T-helper 17 cell (primary cell): Measurements from ENCODE around the gene CYP3A5. TPM values are rescaled to one million over a fixed set of nuclear protein-coding genes. Genes with fewer than 3 reads are reported as not detected.
A peak's percentile ranks its signal among the peaks of the same experiment; 100 is the strongest.

Source experiments
- ATAC-seq: fragments of 150-1000 bp; cut with Tn5 transposase; 2 replicates; pipeline ENCODE4 v1.10.0; 2021; ENCODE audit warnings: mild to moderate bottlenecking, moderate library complexity
- DNase-seq, 3 donors: peaks; one replicate each; pipeline versions ENCODE4 v3.0.0 to v3.0.0-alpha.2; 2020 to 2021
- H3K9me3 ChIP-seq: one replicate; pipeline ENCODE4 v1.7.0; 2013; ENCODE audit warnings: low read length, mild to moderate bottlenecking; ENCODE audit not compliant: control insufficient read depth, poor library complexity, severe bottlenecking
- H3K27ac Mint-ChIP-seq: one replicate; pipeline ENCODE4 v1.8.0; 2022; ENCODE audit warnings: mild to moderate bottlenecking, moderate library complexity, mixed read lengths
- H3K27me3 Mint-ChIP-seq: one replicate; pipeline ENCODE4 v1.8.0; 2022; ENCODE audit warnings: mixed read lengths
- H3K36me3 Mint-ChIP-seq: one replicate; pipeline ENCODE4 v1.8.0; 2022; ENCODE audit warnings: low read depth, mixed read lengths
- H3K4me1 Mint-ChIP-seq: one replicate; pipeline ENCODE4 v1.8.0; 2022; ENCODE audit warnings: mild to moderate bottlenecking, mixed read lengths
- H3K4me3 Mint-ChIP-seq: one replicate; pipeline ENCODE4 v1.8.0; 2022; ENCODE audit warnings: mild to moderate bottlenecking, moderate library complexity, mixed read lengths
- total RNA-seq, 4 donors: library from RNA in 2 of 4; stranded (reverse) in 2 of 4; gene quantifications; one replicate each; pipeline ENCODE4 v1.2.3 and lab custom pipeline; 2022 to 2026

The CYP3A5 gene
- total RNA-seq, 2 donors from 2014 or later, result 0.20 TPM; not detected in 1

- peak overlapping the region; percentile 94 for H3K4me3 Mint-ChIP-seq
- H3K4me1 Mint-ChIP-seq, result peaks cover 40% of the 10 kb centered on the region
- peaks cover 15% of the 10 kb centered on the region for H3K36me3 Mint-ChIP-seq
- no peaks in the 10 kb centered on the region for H3K27me3 Mint-ChIP-seq
- H3K27ac Mint-ChIP-seq, result peak overlapping the region; percentile 96
- peak; percentile 95 for ATAC-seq
- H3K9me3 ChIP-seq, result no peaks in the 10 kb centered on the region
- DNase-seq, result peak; percentile 36 to 53 (median 42)
These were observed 55.3 kb downstream of the CYP3A5 start for GRCh38 chr7:99624484-99624883.

GRCh38 chr7:99623702-99624447 lies 55.9 kb downstream of the CYP3A5 start:
- Mint-ChIP-seq H3K27ac (peak overlapping the region; percentile 96), H3K4me1 (peaks cover 46% of the 10 kb centered on the region), H3K4me3 (peak overlapping the region; percentile 94), H3K36me3 (peaks cover 17% of the 10 kb centered on the region), H3K27me3 (no peaks in the 10 kb centered on the region)
- DNase-seq (no peak), ATAC-seq (peak; percentile 30)
- H3K9me3 ChIP-seq, result no peaks in the 10 kb centered on the region

- peaks cover 48% of the 10 kb centered on the region for H3K4me1 Mint-ChIP-seq
- no peak for DNase-seq
- ATAC-seq, result no peak
- peak overlapping the region; percentile 96 for H3K27ac Mint-ChIP-seq
- peak overlapping the region; percentile 94 for H3K4me3 Mint-ChIP-seq
- H3K9me3 ChIP-seq, result no peaks in the 10 kb centered on the region
- peaks cover 12% of the 10 kb centered on the region for H3K36me3 Mint-ChIP-seq
- no peaks in the 10 kb centered on the region for H3K27me3 Mint-ChIP-seq
These were observed 56.6 kb downstream of the CYP3A5 start for GRCh38 chr7:99623091-99623693.

GRCh38 chr7:99622596-99622995 lies 57.2 kb downstream of the CYP3A5 start:
- no peaks in the 10 kb centered on the region for H3K9me3 ChIP-seq
- H3K4me1 Mint-ChIP-seq, result peaks cover 53% of the 10 kb centered on the region
- H3K36me3 Mint-ChIP-seq, result peaks cover 11% of the 10 kb centered on the region
- no peaks in the 10 kb centered on the region for H3K27me3 Mint-ChIP-seq
- DNase-seq, result no peak
- peak overlapping the region; percentile 96 for H3K27ac Mint-ChIP-seq
- peak overlapping the region; percentile 19 for H3K4me3 Mint-ChIP-seq
- ATAC-seq, result no peak

GRCh38 chr7:99621271-99621670 lies 58.5 kb downstream of the CYP3A5 start:
- no peak for ATAC-seq
- Mint-ChIP-seq H3K27me3 (no peaks in the 10 kb centered on the region), H3K36me3 (peaks cover 10% of the 10 kb centered on the region), H3K4me1 (peaks cover 60% of the 10 kb centered on the region), H3K27ac (peak overlapping the region; percentile 78), H3K4me3 (no peak overlapping the region)
- DNase-seq, result no peak
- H3K9me3 ChIP-seq, result no peaks in the 10 kb centered on the region

GRCh38 chr7:99619571-99620130 lies 60.1 kb downstream of the CYP3A5 start:
- DNase-seq, result no peak
- no peaks in the 10 kb centered on the region for H3K9me3 ChIP-seq
- H3K36me3 Mint-ChIP-seq, result peaks cover 6% of the 10 kb centered on the region
- H3K27me3 Mint-ChIP-seq, result no peaks in the 10 kb centered on the region
- peaks cover 53% of the 10 kb centered on the region for H3K4me1 Mint-ChIP-seq
- H3K27ac Mint-ChIP-seq, result peak overlapping the region; percentile 95
- ATAC-seq, result no peak
- no peak overlapping the region for H3K4me3 Mint-ChIP-seq

GRCh38 chr7:99618726-99619125 lies 61.1 kb downstream of the CYP3A5 start:
- no peak for DNase-seq
- ATAC-seq, result no peak
- Mint-ChIP-seq H3K4me1 (peaks cover 44% of the 10 kb centered on the region), H3K4me3 (peak overlapping the region; percentile 95), H3K27ac (peak overlapping the region; percentile 95), H3K36me3 (peaks cover 3% of the 10 kb centered on the region), H3K27me3 (no peaks in the 10 kb centered on the region)
- no peaks in the 10 kb centered on the region for H3K9me3 ChIP-seq

GRCh38 chr7:99617192-99617781 lies 62.5 kb downstream of the CYP3A5 start:
- Mint-ChIP-seq H3K4me1 (peaks cover 37% of the 10 kb centered on the region), H3K27ac (peak overlapping the region; percentile 95), H3K27me3 (no peaks in the 10 kb centered on the region), H3K4me3 (peak overlapping the region; percentile 95), H3K36me3 (peaks cover 3% of the 10 kb centered on the region)
- H3K9me3 ChIP-seq, result no peaks in the 10 kb centered on the region
- no peak for DNase-seq
- ATAC-seq, result no peak

- Mint-ChIP-seq H3K27ac (peak within 1 kb of the TSS; percentile 95), H3K4me1 (peaks cover 35% of the 10 kb centered on the region), H3K4me3 (peak within 1 kb of the TSS; percentile 95), H3K27me3 (no peaks in the 10 kb centered on the region), H3K36me3 (peaks cover 3% of the 10 kb centered on the region)
- DNase-seq (peak; percentile 68 to 74 (median 72)), ATAC-seq (peak; percentile 98)
- no peaks in the 10 kb centered on the region for H3K9me3 ChIP-seq
These were observed 63.2 kb downstream of the CYP3A5 start, which contains the start of gene ZSCAN25 for GRCh38 chr7:99616359-99617191. Gene ZSCAN25, plus strand, starts transcription at chr7:99616946. Its CDS starts 2,661 bp downstream, at chr7:99619607.

- no peak for ATAC-seq
- Mint-ChIP-seq H3K4me3 (peak overlapping the region; percentile 95), H3K4me1 (peaks cover 30% of the 10 kb centered on the region), H3K27me3 (no peaks in the 10 kb centered on the region), H3K27ac (peak overlapping the region; percentile 95), H3K36me3 (peaks cover 3% of the 10 kb centered on the region)
- no peaks in the 10 kb centered on the region for H3K9me3 ChIP-seq
- no peak for DNase-seq
These were observed 63.8 kb downstream of the CYP3A5 start for GRCh38 chr7:99615989-99616358.

GRCh38 chr7:99614495-99614894 lies 65.3 kb downstream of the CYP3A5 start:
- no peak overlapping the region for H3K27ac Mint-ChIP-seq
- DNase-seq (no peak), ATAC-seq (no peak)
- H3K4me3 Mint-ChIP-seq, result no peak overlapping the region
- no peaks in the 10 kb centered on the region for H3K9me3 ChIP-seq
- H3K36me3 Mint-ChIP-seq, result peaks cover 3% of the 10 kb centered on the region
- peaks cover 12% of the 10 kb centered on the region for H3K27me3 Mint-ChIP-seq
- H3K4me1 Mint-ChIP-seq, result peaks cover 30% of the 10 kb centered on the region

GRCh38 chr7:99607548-99607947 lies 72.2 kb downstream of the CYP3A5 start:
- Mint-ChIP-seq H3K27me3 (peaks cover 12% of the 10 kb centered on the region), H3K4me3 (no peak overlapping the region), H3K27ac (no peak overlapping the region), H3K4me1 (no peaks in the 10 kb centered on the region), H3K36me3 (no peaks in the 10 kb centered on the region)
- ATAC-seq, result no peak
- DNase-seq, result no peak
- no peaks in the 10 kb centered on the region for H3K9me3 ChIP-seq
